Measurements from ENCODE around the gene PPP1R12C. TPM values are rescaled to one million over a fixed set of nuclear protein-coding genes. Genes with fewer than 3 reads are reported as not detected.

Gene PPP1R12C
- total RNA-seq, 1 experiment from 2014 or later: 79.9 TPM

DNA sequence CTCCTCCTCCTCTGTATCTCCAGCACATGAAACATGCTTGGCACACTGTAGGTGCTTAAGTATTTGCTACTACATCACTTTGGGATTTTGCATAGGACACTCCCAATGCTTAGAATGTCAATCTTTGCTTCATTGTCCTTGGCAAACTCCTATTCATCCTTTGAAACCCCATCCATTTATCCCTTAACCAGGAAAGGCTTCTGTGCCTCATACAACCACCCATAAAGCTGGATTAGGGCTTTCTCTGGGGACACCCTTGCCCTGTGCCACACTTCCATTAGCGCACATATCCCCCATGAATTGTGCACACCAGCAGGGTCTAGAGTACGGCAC, 47.6 kb downstream of the PPP1R12C start:
- H3K27ac Mint-ChIP-seq: no peak overlapping the region

More for the DNA sequence above, 47.6 kb downstream of the PPP1R12C start:
- Histone ChIP-seq H3K18ac (ENCODE audit: insufficient read length, low read depth, low read length) (no peak overlapping the region), H4K8ac (replicated peaks; ENCODE audit: insufficient read length, low read depth, low read length) (no peak overlapping the region), H2AFZ (ENCODE audit: low read length) (no peak overlapping the region), H3K27ac (ENCODE audit: insufficient read length, low read depth, low read length) (no peak overlapping the region), H3K79me2 (ENCODE audit: insufficient read depth, low read length) (no peaks in the 10 kb centered on the region), H2BK20ac (ENCODE audit: low read depth, low read length, poor library complexity, severe bottlenecking) (no peak overlapping the region), H2BK5ac (ENCODE audit: insufficient read length, low read length) (no peak overlapping the region), H3K4me1 (ENCODE audit: insufficient read depth, low read length) (peaks cover 4% of the 10 kb centered on the region; the same call in 1 of the 2 replicates), H3K79me1 (ENCODE audit: insufficient read depth, low read depth, low read length, poor library complexity, severe bottlenecking) (no peaks in the 10 kb centered on the region), H3K14ac (ENCODE audit: insufficient read depth, low read length) (no peak overlapping the region), H2BK120ac (ENCODE audit: low read depth, low read length, poor library complexity, severe bottlenecking) (no peak overlapping the region), H4K5ac (ENCODE audit: insufficient read length, low read depth, low read length) (no peak overlapping the region), H4K20me1 (ENCODE audit: control insufficient read depth, insufficient read depth, insufficient read length) (no peaks in the 10 kb centered on the region), H3K4ac (ENCODE audit: low read depth, low read length) (no peak overlapping the region), H2BK15ac (ENCODE audit: low read depth, low read length) (no peak overlapping the region), H3K27me3 (ENCODE audit: insufficient read depth, low read length) (peaks cover 37% of the 10 kb centered on the region), H3K23ac (ENCODE audit: insufficient read length, low read depth, low read length) (no peak overlapping the region), H3K56ac (ENCODE audit: insufficient read length, low read depth, low read length) (no peak overlapping the region), H2BK12ac (ENCODE audit: insufficient read length, low read depth, low read length) (no peak overlapping the region), H3K4me2 (ENCODE audit: insufficient read depth, insufficient read length, low read length) (peak overlapping the region; percentile 86), H3K23me2 (ENCODE audit: insufficient read length, low read depth, low read length, poor library complexity, severe bottlenecking) (peaks cover 8% of the 10 kb centered on the region), H3T11ph (ENCODE audit: low read length) (no peak overlapping the region), H3K9me3 (ENCODE audit: control insufficient read depth, low read depth, low read length) (no peaks in the 10 kb centered on the region), H4K91ac (ENCODE audit: insufficient read length, low read depth, low read length) (no peak overlapping the region), H3K9ac (ENCODE audit: extremely low read depth, insufficient read length, low read length) (no peak overlapping the region), H2AK5ac (ENCODE audit: insufficient read length, low read length) (no peak overlapping the region)
- no peaks in the 10 kb centered on the region for H3K36me3 Mint-ChIP-seq (ENCODE audit: insufficient read depth in 1 of 3, low read depth in 3 of 3)
- peaks cover 15 to 23% of the 10 kb centered on the region in 2 experiments for H3K4me1 Mint-ChIP-seq
- TF ChIP-seq, protein P1, sequence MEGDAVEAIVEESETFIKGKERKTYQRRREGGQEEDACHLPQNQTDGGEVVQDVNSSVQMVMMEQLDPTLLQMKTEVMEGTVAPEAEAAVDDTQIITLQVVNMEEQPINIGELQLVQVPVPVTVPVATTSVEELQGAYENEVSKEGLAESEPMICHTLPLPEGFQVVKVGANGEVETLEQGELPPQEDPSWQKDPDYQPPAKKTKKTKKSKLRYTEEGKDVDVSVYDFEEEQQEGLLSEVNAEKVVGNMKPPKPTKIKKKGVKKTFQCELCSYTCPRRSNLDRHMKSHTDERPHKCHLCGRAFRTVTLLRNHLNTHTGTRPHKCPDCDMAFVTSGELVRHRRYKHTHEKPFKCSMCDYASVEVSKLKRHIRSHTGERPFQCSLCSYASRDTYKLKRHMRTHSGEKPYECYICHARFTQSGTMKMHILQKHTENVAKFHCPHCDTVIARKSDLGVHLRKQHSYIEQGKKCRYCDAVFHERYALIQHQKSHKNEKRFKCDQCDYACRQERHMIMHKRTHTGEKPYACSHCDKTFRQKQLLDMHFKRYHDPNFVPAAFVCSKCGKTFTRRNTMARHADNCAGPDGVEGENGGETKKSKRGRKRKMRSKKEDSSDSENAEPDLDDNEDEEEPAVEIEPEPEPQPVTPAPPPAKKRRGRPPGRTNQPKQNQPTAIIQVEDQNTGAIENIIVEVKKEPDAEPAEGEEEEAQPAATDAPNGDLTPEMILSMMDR (conservative IDR thresholded peaks at IDR 0.05): no peak
- H3K9me3 Mint-ChIP-seq: peaks cover 5% of the 10 kb centered on the region in 2 experiments; a peak in 4 of 5 replicates
- H3K27me3 Mint-ChIP-seq (ENCODE audit: low read depth): peaks cover 97% of the 10 kb centered on the region
- peak overlapping the region; percentile 66 to 82; a peak in 4 of 5 replicates for H3K4me3 Mint-ChIP-seq
- no CpG with 5 or more reads among the region's 2 CpGs for WGBS (ENCODE audit: extremely low coverage, insufficient read length, low lambda C conversion rate)
- DNase-seq: no peak

Measured in H9 (cell line).